ENCODE measurements around the gene HYI. TPM values are rescaled to one million over a fixed set of nuclear protein-coding genes. Genes with fewer than 3 reads are reported as not detected.

Gene HYI
- total RNA-seq, 3 donors from 2014 or later (not counting 1 experiment from before 2014, with no cell fraction given), result 7.0 to 14.2 (median 8.6) TPM

GRCh38 chr1:43447891-43448708 lies 5.6 kb downstream of the HYI start:
- DNase-seq (no peak), ATAC-seq (no peak)
- no peak overlapping the region for H3K4me3 Mint-ChIP-seq
- Histone ChIP-seq H3K27ac (ENCODE audit: low read length) (no peak overlapping the region), H3K9me3 (ENCODE audit: control insufficient read depth, insufficient read depth, low read length) (no peaks in the 10 kb centered on the region), H3K27me3 (ENCODE audit: control insufficient read depth, insufficient read depth, low read length) (no peaks in the 10 kb centered on the region), H3K36me3 (ENCODE audit: control insufficient read depth, insufficient read depth, low read length) (peaks cover 70% of the 10 kb centered on the region), H3K4me3 (ENCODE audit: low read length) (no peak overlapping the region), H3K4me1 (ENCODE audit: control insufficient read depth, insufficient read depth, low read length) (peaks cover 3% of the 10 kb centered on the region)
- H3K9me3 Mint-ChIP-seq, result no peaks in the 10 kb centered on the region
- TF ChIP-seq CTCF (IDR thresholded peaks at IDR 0.05), result no peak
- intact Hi-C loops (cut with micrococcal nuclease), result no loop called here
- H3K36me3 Mint-ChIP-seq, result peaks cover 8% of the 10 kb centered on the region
- H3K27me3 Mint-ChIP-seq (ENCODE audit: low read depth in 2 of 2), result no peaks in the 10 kb centered on the region
- WGBS (ENCODE audit: insufficient coverage), result 97% methylated on average over 25 of the region's 25 CpGs
- H3K27ac Mint-ChIP-seq, result peak overlapping the region in 1 of 2 donors; percentile 10
- H3K4me1 Mint-ChIP-seq, result peaks cover 10 to 14% of the 10 kb centered on the region in 2 donors

GRCh38 chr1:43446881-43447835 lies 6.6 kb downstream of the HYI start:
- peaks cover 76% of the 10 kb centered on the region for H3K36me3 ChIP-seq (ENCODE audit: control insufficient read depth, insufficient read depth, low read length)
- no peak for TF ChIP-seq CTCF (IDR thresholded peaks at IDR 0.05)
- H3K9me3 ChIP-seq (ENCODE audit: control insufficient read depth, insufficient read depth, low read length), result no peaks in the 10 kb centered on the region
- WGBS (ENCODE audit: insufficient coverage), result 98% methylated on average over 19 of the region's 19 CpGs
- peaks cover 8% of the 10 kb centered on the region for H3K36me3 Mint-ChIP-seq
- H3K9me3 Mint-ChIP-seq, result no peaks in the 10 kb centered on the region
- no peaks in the 10 kb centered on the region for H3K4me1 ChIP-seq (ENCODE audit: control insufficient read depth, insufficient read depth, low read length)
- H3K27ac Mint-ChIP-seq, result no peak overlapping the region
- no peak overlapping the region for H3K4me3 Mint-ChIP-seq
- intact Hi-C loops (cut with micrococcal nuclease), result no loop called here
- no peak for DNase-seq
- no peaks in the 10 kb centered on the region for H3K27me3 Mint-ChIP-seq (ENCODE audit: low read depth in 2 of 2)
- no peaks in the 10 kb centered on the region for H3K27me3 ChIP-seq (ENCODE audit: control insufficient read depth, insufficient read depth, low read length)
- no peak for ATAC-seq
- no peak overlapping the region for H3K27ac ChIP-seq (ENCODE audit: low read length)
- peaks cover under 1 to 5% of the 10 kb centered on the region in 2 donors for H3K4me1 Mint-ChIP-seq
- no peak overlapping the region for H3K4me3 ChIP-seq (ENCODE audit: low read length)

GRCh38 chr1:43446388-43446740 lies 7.4 kb downstream of the HYI start:
- Mint-ChIP-seq H3K9me3 (no peaks in the 10 kb centered on the region), H3K36me3 (peaks cover 8% of the 10 kb centered on the region), H3K4me3 (no peak overlapping the region), H3K27ac (no peak overlapping the region), H3K4me1 (peaks cover 0 to 5% of the 10 kb centered on the region in 2 donors), H3K27me3 (ENCODE audit: low read depth in 2 of 2) (no peaks in the 10 kb centered on the region)
- Histone ChIP-seq H3K4me1 (ENCODE audit: control insufficient read depth, insufficient read depth, low read length) (no peaks in the 10 kb centered on the region), H3K27ac (ENCODE audit: low read length) (no peak overlapping the region), H3K9me3 (ENCODE audit: control insufficient read depth, insufficient read depth, low read length) (no peaks in the 10 kb centered on the region), H3K36me3 (ENCODE audit: control insufficient read depth, insufficient read depth, low read length) (peaks cover 76% of the 10 kb centered on the region), H3K4me3 (ENCODE audit: low read length) (no peak overlapping the region), H3K27me3 (ENCODE audit: control insufficient read depth, insufficient read depth, low read length) (no peaks in the 10 kb centered on the region)
- DNase-seq (no peak), ATAC-seq (no peak)
- intact Hi-C loops (cut with micrococcal nuclease), result no loop called here
- 96% methylated on average over 4 of the region's 4 CpGs for WGBS (ENCODE audit: insufficient coverage)
- TF ChIP-seq CTCF (IDR thresholded peaks at IDR 0.05), result no peak

All from natural killer cell (primary cell).